Activated CD4-positive, alpha-beta T cell treated with anti-CD3 and anti-CD28 coated beads, Interleukin-2, amount 10 ng/mL, durations not matched to agents 24 days and 14 days (primary cell): ENCODE data around the gene FXR1. TPM values are rescaled to one million over a fixed set of nuclear protein-coding genes. Genes with fewer than 3 reads are reported as not detected.
"Not testable (repeated sequence)": the region's sequence is repeated elsewhere in the genome, so short reads cannot be mapped to it uniquely, and the experiment has no call there.

Experiments
- DNase-seq: peaks from one replicate; pipeline ENCODE4 v3.0.0; 2022
- H3K27ac Mint-ChIP-seq: one replicate; pipeline ENCODE4 v1.8.0; 2022; ENCODE audit warnings: mild to moderate bottlenecking, mixed read lengths
- H3K27me3 Mint-ChIP-seq: one replicate; pipeline ENCODE4 v1.8.0; 2022; ENCODE audit warnings: mixed read lengths
- H3K36me3 Mint-ChIP-seq: one replicate; pipeline ENCODE4 v1.8.0; 2022; ENCODE audit warnings: low read depth, mild to moderate bottlenecking, mixed read lengths
- H3K4me1 Mint-ChIP-seq: one replicate; pipeline ENCODE4 v1.8.0; 2021; ENCODE audit warnings: mixed read lengths
- H3K4me3 Mint-ChIP-seq: one replicate; pipeline ENCODE4 v1.8.0; 2022; ENCODE audit warnings: mild to moderate bottlenecking, moderate library complexity, mixed read lengths
- H3K9me3 Mint-ChIP-seq: one replicate; pipeline ENCODE4 v1.8.0; 2021; ENCODE audit warnings: mixed read lengths
- intact Hi-C: fragments of 100-400 bp; cut with micrococcal nuclease; formaldehyde crosslinking; loops from one replicate; pipeline ENCODE4 v1.15.1; 2023
- total RNA-seq: library from RNA; stranded (reverse); gene quantifications from 2 replicates; pipeline ENCODE4 v1.2.3, GENCODE V29; 2022

The FXR1 gene
- total RNA-seq, 1 donor from 2014 or later: 149 TPM

DNA sequence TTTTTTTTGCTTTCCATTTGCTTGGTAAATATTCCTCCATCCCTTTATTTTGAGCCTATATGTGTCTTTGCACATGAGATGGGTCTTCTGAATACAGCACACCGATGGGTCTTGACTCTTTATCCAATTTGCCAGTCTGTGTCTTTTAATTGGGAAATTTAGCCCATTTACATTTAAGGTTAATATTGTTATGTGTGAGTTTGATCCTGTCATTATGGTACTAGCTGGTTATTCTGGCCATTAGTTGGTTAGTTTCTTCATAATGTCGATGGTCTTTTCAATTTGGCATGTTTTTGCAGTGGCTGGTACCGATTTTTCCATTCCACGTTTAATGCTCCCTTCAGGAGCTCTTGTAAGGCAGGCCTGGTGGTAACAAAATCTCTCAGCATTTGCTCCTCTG, 89.9 kb downstream of the FXR1 start:
- peaks cover 21% of the 10 kb centered on the region for H3K9me3 Mint-ChIP-seq
- H3K4me1 Mint-ChIP-seq, H3K4me3 Mint-ChIP-seq, H3K27ac Mint-ChIP-seq, H3K27me3 Mint-ChIP-seq, DNase-seq, H3K36me3 Mint-ChIP-seq, intact Hi-C loops: not testable (repeated sequence)

DNA sequence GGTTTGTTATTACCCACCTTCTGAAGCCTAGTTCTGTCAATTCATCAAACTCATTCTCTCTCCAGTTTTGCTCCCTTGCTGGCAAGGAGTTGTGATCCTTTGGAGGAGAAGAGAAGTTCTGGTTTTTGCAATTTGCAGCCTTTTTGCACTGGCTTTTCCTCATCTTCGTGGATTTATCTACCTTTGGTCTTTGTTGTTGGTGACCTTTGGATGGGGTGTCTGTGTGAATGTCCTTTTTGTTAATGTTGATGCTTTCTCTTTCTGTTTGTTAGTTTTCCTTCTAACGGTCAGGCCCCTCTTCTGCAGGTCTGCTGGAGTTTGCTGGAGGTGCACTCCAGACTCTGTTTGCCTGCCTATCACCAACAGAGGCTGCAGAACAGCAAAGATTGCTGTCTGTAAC, 91.0 kb downstream of the FXR1 start:
- peaks cover 21% of the 10 kb centered on the region for H3K9me3 Mint-ChIP-seq
- H3K27me3 Mint-ChIP-seq, intact Hi-C loops, H3K4me1 Mint-ChIP-seq, H3K4me3 Mint-ChIP-seq, H3K27ac Mint-ChIP-seq, H3K36me3 Mint-ChIP-seq: not testable (repeated sequence)
- DNase-seq: peak; percentile 21

DNA sequence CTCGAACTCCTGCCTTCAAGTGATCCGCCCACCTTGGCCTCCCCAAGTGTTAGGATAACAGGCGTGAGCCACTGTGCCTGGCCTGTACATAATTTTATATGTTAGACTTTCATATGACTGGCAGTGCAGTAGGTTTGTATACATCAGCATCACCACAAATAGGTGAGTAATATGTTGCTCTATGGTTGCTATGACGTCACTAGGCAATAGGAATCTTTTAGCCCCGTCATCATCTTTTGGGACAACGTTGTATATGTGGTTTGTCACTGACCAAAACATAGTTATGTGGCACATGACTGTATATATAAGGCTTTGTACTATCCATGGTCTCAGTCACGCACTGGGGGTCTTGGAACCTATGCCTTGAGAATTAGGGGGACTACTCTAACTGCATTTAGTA, 94.1 kb downstream of the FXR1 start:
- intact Hi-C loops: no loop called here
- H3K27ac Mint-ChIP-seq: no peak overlapping the region
- peak; percentile 27 for DNase-seq
- H3K4me3 Mint-ChIP-seq: no peak overlapping the region
- peaks cover 1% of the 10 kb centered on the region for H3K27me3 Mint-ChIP-seq
- H3K36me3 Mint-ChIP-seq: no peaks in the 10 kb centered on the region
- H3K9me3 Mint-ChIP-seq: peaks cover 15% of the 10 kb centered on the region
- peaks cover 3% of the 10 kb centered on the region for H3K4me1 Mint-ChIP-seq

GRCh38 chr3:181007262-181007661, 94.8 kb downstream of the FXR1 start:
- intact Hi-C loops: no loop called here
- peaks cover 3% of the 10 kb centered on the region for H3K4me1 Mint-ChIP-seq
- H3K36me3 Mint-ChIP-seq: no peaks in the 10 kb centered on the region
- peaks cover 8% of the 10 kb centered on the region for H3K9me3 Mint-ChIP-seq
- H3K4me3 Mint-ChIP-seq: no peak overlapping the region
- H3K27ac Mint-ChIP-seq: no peak overlapping the region
- no peaks in the 10 kb centered on the region for H3K27me3 Mint-ChIP-seq
- no peak for DNase-seq

GRCh38 chr3:181008796-181009195, 96.3 kb downstream of the FXR1 start:
- Mint-ChIP-seq H3K36me3 (no peaks in the 10 kb centered on the region), H3K4me3 (no peak overlapping the region), H3K27me3 (no peaks in the 10 kb centered on the region), H3K27ac (no peak overlapping the region), H3K9me3 (no peaks in the 10 kb centered on the region), H3K4me1 (peaks cover 3% of the 10 kb centered on the region)
- DNase-seq: no peak
- intact Hi-C loops: no loop called here

DNA sequence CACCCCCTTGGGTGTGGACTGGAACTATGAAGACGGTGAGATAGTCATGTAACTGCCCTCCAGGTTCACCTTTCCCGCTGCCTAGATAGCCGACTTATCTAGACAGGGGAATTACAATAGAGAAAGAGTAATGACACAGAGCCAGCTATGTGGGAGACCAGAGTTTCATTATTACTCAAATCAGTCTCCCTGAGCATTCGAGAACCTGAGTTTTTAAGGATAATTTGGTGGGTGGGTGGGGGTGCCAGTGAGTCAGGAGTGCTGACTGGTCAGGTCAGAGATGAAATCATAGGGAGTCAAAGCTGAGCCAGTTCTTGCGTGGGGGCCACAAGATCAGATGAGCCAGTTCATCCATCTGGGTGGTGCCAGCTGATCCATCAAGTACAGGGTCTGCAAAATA, 96.8 kb downstream of the FXR1 start:
- Mint-ChIP-seq H3K4me3 (no peak overlapping the region), H3K9me3 (no peaks in the 10 kb centered on the region), H3K4me1 (peaks cover 3% of the 10 kb centered on the region), H3K27me3 (no peaks in the 10 kb centered on the region), H3K36me3 (no peaks in the 10 kb centered on the region), H3K27ac (no peak overlapping the region)
- no peak for DNase-seq
- intact Hi-C loops: no loop called here

- Mint-ChIP-seq H3K27ac (no peak overlapping the region), H3K4me3 (no peak overlapping the region), H3K9me3 (no peaks in the 10 kb centered on the region), H3K4me1 (no peaks in the 10 kb centered on the region), H3K27me3 (no peaks in the 10 kb centered on the region), H3K36me3 (no peaks in the 10 kb centered on the region)
- intact Hi-C loops: no loop called here
- DNase-seq: no peak
Measured at GRCh38 chr3:181017690-181018089, 105.2 kb downstream of the FXR1 start.

- Mint-ChIP-seq H3K4me3 (no peak overlapping the region), H3K36me3 (no peaks in the 10 kb centered on the region), H3K27me3 (no peaks in the 10 kb centered on the region), H3K9me3 (no peaks in the 10 kb centered on the region), H3K27ac (no peak overlapping the region), H3K4me1 (no peaks in the 10 kb centered on the region)
- no peak for DNase-seq
- intact Hi-C loops: no loop called here
Measured at GRCh38 chr3:181025204-181025603, 112.7 kb downstream of the FXR1 start.

GRCh38 chr3:181030948-181031347, 118.5 kb downstream of the FXR1 start:
- no peaks in the 10 kb centered on the region for H3K4me1 Mint-ChIP-seq
- H3K4me3 Mint-ChIP-seq: no peak overlapping the region

More at GRCh38 chr3:181030948-181031347, 118.5 kb downstream of the FXR1 start:
- H3K9me3 Mint-ChIP-seq: no peaks in the 10 kb centered on the region
- no peak for DNase-seq
- H3K27me3 Mint-ChIP-seq: no peaks in the 10 kb centered on the region
- H3K36me3 Mint-ChIP-seq: no peaks in the 10 kb centered on the region
- no peak overlapping the region for H3K27ac Mint-ChIP-seq
- intact Hi-C loops: no loop called here

Other genes with a start within 250 kb of the FXR1 start
- not detected in 2 replicates for gene CCDC39, start 233.2 kb upstream of the FXR1 start, total RNA-seq
- gene DNAJC19, start 77.1 kb downstream of the FXR1 start, total RNA-seq: 53.7 and 62.6 TPM in 2 replicates